HT1080 (cell line): Measurements from ENCODE around the gene NFYB. TPM values are rescaled to one million over a fixed set of nuclear protein-coding genes. Genes with fewer than 3 reads are reported as not detected.

Experiments
- DNase-seq: peaks from one replicate; pipeline ENCODE4 v3.0.0-alpha.2; 2015; ENCODE audit warnings: low read depth
- total RNA-seq: library from RNA; depleted of rRNA; stranded (reverse); fragments of >200 nt; shearing (Covaris generic); gene quantifications from 2 replicates; pipeline ENCODE4 v1.2.3, GENCODE V29; 2014

The NFYB gene
- total RNA-seq, 1 experiment from 2014 or later = 17.2 TPM

GRCh38 chr12:104163028-104163427, 25.0 kb upstream of the NFYB start:
- peak; percentile 19 for DNase-seq

- no peak for DNase-seq
Measured at GRCh38 chr12:104155711-104156555, 17.9 kb upstream of the NFYB start.

- no peak for DNase-seq
Measured at GRCh38 chr12:104154806-104155205, 16.8 kb upstream of the NFYB start.

GRCh38 chr12:104154286-104154685, 16.3 kb upstream of the NFYB start:
- no peak for DNase-seq

- DNase-seq = no peak
Measured at GRCh38 chr12:104152685-104153241, 14.8 kb upstream of the NFYB start.

GRCh38 chr12:104150416-104150815, 12.4 kb upstream of the NFYB start:
- no peak for DNase-seq

- no peak for DNase-seq
Measured at GRCh38 chr12:104147346-104147745, 9.3 kb upstream of the NFYB start.

GRCh38 chr12:104143918-104144317, 5.9 kb upstream of the NFYB start:
- DNase-seq = no peak

GRCh38 chr12:104143002-104143401, 5.0 kb upstream of the NFYB start:
- no peak for DNase-seq

- DNase-seq = no peak
Measured at GRCh38 chr12:104142543-104142942, 4.5 kb upstream of the NFYB start.

- no peak for DNase-seq
Measured at GRCh38 chr12:104138797-104139152, 765 bp upstream of the NFYB start.

- peak; percentile 35 for DNase-seq
Measured at GRCh38 chr12:104137001-104137901, 759 bp downstream of the NFYB start.

GRCh38 chr12:104136577-104136976, 1.4 kb downstream of the NFYB start:
- peak; percentile 13 for DNase-seq

GRCh38 chr12:104134882-104135281, 3.1 kb downstream of the NFYB start:
- no peak for DNase-seq

GRCh38 chr12:104133866-104134265, 4.1 kb downstream of the NFYB start:
- no peak for DNase-seq

- no peak for DNase-seq
Measured at GRCh38 chr12:104133321-104133720, 4.7 kb downstream of the NFYB start.

- DNase-seq = no peak
Measured at GRCh38 chr12:104132351-104132956, 5.6 kb downstream of the NFYB start.

GRCh38 chr12:104131609-104132008, 6.4 kb downstream of the NFYB start:
- no peak for DNase-seq

- no peak for DNase-seq
Measured at GRCh38 chr12:104130760-104131159, 7.2 kb downstream of the NFYB start.

GRCh38 chr12:104126548-104126947, 11.5 kb downstream of the NFYB start:
- no peak for DNase-seq

- no peak for DNase-seq
Measured at GRCh38 chr12:104122298-104122697, 15.7 kb downstream of the NFYB start.

GRCh38 chr12:104121001-104121400, 17.0 kb downstream of the NFYB start:
- peak; percentile 66 for DNase-seq
